Measurements from ENCODE around the gene IDE.

Gene IDE

DNA sequence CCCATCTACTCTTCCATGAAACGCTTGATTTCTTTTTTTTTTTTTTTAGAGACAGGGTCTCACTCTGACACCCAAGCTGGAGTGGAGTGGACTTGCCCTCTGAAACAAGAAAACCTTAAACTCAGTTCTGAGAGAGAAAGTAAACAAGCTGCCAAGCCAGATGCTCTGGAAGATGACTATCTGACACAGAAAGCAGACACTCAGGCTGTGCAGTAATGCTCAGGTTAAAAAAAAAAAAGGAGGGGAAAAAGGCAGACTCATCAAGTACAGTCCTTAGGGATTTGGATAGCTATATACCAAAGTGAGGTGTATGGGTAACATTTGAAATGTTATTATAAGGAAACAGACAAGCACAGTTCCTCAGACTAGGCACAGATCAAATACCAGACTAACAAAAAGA is 80.5 kb downstream of the IDE start:
- TF ChIP-seq, protein P1, sequence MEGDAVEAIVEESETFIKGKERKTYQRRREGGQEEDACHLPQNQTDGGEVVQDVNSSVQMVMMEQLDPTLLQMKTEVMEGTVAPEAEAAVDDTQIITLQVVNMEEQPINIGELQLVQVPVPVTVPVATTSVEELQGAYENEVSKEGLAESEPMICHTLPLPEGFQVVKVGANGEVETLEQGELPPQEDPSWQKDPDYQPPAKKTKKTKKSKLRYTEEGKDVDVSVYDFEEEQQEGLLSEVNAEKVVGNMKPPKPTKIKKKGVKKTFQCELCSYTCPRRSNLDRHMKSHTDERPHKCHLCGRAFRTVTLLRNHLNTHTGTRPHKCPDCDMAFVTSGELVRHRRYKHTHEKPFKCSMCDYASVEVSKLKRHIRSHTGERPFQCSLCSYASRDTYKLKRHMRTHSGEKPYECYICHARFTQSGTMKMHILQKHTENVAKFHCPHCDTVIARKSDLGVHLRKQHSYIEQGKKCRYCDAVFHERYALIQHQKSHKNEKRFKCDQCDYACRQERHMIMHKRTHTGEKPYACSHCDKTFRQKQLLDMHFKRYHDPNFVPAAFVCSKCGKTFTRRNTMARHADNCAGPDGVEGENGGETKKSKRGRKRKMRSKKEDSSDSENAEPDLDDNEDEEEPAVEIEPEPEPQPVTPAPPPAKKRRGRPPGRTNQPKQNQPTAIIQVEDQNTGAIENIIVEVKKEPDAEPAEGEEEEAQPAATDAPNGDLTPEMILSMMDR (IDR thresholded peaks at IDR 0.05; ENCODE audit: insufficient read depth, low read depth, low read length, missing control alignments) = no peak
- no peak for DNase-seq (ENCODE audit: low read depth)
- no peak overlapping the region for H3K4me3 ChIP-seq (ENCODE audit: low read depth, low read length)

DNA sequence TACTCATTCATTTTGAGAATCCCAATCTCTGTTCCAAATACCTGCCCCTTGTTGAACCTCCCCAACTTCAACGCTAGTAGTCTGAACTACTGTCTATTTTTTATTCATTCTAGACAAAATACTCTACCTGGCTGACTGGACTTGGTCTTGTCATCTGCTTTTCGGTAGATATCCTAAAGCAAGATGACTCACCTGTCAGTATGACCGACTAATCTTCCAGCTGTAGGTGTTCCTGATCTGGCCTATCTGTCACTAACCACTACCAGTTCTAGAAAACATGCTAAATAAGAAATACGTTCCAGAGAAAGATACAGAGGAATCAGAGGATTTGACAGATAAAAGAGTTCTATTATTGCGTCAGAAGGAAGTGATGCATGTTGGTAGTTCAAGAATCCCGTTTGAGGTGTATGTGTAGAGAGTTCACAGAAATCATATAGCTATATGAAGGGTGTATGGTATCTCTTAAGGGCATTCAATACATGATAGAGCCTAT is 81.1 kb downstream of the IDE start:
- no peak overlapping the region for H3K4me3 ChIP-seq (ENCODE audit: low read depth, low read length)
- DNase-seq (ENCODE audit: low read depth) = no peak
- TF ChIP-seq, protein P1 (IDR thresholded peaks at IDR 0.05; ENCODE audit: insufficient read depth, low read depth, low read length, missing control alignments) = no peak

DNA sequence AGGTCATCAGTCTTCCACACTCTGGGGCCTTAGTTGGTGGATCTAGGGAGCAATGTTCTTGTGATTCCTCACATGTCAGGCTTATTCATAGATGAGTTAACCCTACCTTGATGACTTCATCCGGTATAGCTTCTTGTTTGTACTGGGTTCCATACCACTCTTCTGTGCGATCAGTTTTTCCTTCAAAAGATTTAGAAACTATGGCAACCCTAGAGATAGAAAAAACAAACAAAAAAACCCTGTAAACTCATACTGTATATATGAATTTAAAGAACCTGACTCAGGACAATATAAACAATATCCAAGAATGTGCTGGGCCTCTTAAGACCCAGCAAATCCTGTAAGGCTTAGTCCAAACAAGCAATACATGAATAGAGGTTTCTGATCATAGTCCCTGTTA is 83.5 kb downstream of the IDE start:
- DNase-seq (ENCODE audit: low read depth) = no peak
- no peak overlapping the region for H3K4me3 ChIP-seq (ENCODE audit: low read depth, low read length)
- TF ChIP-seq, protein P1 (IDR thresholded peaks at IDR 0.05; ENCODE audit: insufficient read depth, low read depth, low read length, missing control alignments) = no peak

DNA sequence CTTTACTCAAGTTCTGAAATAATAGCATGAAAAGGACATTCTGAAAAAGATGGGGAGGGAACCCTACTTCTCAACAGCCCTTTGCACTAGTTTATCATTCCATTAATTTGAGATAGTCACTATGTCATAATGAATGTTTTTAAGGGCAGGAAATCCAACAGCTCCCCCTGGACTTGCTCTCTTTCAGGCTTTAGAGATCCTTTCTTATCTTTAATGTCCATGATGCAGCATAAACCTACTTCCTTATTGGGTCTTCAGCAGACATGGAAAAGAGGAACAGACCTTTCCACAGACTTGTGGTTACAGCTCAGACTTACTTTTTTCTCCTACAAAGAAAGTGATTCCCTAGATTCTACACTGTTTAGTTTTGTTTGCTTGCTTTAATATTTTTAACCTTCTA is 87.3 kb downstream of the IDE start:
- DNase-seq (ENCODE audit: low read depth) = no peak
- TF ChIP-seq, protein P1 (IDR thresholded peaks at IDR 0.05; ENCODE audit: insufficient read depth, low read depth, low read length, missing control alignments) = no peak
- H3K4me3 ChIP-seq (ENCODE audit: low read depth, low read length) = no peak overlapping the region

DNA sequence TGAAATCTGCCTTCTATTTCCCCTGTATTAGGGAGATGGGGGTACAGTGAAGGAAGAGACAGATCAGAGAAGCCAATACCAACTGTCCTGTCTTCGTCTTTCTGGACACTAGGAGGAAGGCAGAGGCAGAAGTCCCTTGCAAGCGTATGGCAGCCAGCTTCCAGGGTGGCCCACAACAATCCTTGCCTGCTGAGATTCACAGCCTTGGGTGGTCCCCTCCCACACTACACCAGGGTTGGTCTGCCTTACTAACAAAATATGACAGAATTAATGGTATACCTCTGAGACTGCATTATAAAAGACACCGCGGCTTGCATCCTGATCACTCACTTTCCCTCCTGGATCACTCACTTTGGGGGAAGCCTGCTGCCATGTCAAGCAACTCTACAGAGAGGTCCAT is 90.4 kb downstream of the IDE start:
- TF ChIP-seq, protein P1 (IDR thresholded peaks at IDR 0.05; ENCODE audit: insufficient read depth, low read depth, low read length, missing control alignments) = no peak
- DNase-seq (ENCODE audit: low read depth) = no peak
- no peak overlapping the region for H3K4me3 ChIP-seq (ENCODE audit: low read depth, low read length)

DNA sequence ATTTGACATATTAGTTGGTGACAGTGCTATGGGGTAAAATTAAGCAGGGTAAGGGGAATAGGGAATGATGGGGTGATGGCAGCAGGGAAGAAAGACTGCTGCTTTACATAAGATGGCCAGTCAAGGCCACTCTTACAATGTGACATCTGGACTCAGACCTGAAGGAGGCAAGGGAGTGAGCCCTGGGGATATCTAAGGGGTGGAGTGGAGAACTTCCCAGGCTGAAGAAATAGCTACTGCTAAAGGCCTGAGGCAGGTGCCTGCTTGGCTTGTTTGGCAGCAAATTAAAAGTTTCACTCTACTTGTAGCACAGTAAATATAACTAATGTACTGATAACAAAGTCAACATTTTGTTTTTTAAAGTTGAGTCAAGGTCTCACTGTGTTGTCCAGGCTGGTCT is 93.5 kb downstream of the IDE start:
- TF ChIP-seq, protein P1 (IDR thresholded peaks at IDR 0.05; ENCODE audit: insufficient read depth, low read depth, low read length, missing control alignments) = no peak
- DNase-seq (ENCODE audit: low read depth) = no peak
- H3K4me3 ChIP-seq (ENCODE audit: low read depth, low read length) = no peak overlapping the region

DNA sequence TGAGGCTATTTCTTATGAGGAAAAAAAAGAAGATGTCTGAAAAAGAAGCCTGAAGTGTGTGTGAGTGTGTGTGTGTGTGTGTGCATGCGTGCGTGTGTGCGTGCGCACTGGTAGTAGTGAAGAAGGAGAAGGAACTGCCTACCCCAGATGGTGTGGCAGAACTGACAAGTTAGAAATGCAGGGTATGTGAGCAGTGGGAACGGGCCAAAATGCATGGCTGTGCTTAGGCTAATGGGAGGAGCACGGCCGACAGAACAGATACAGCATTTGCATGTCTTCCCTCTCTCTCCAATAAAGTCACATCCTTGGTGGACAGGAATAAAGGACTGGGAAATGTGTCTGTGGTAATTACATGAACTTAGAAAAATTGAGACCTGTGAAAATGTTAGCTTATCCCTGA is 94.3 kb downstream of the IDE start:
- TF ChIP-seq, protein P1 (IDR thresholded peaks at IDR 0.05; ENCODE audit: insufficient read depth, low read depth, low read length, missing control alignments) = no peak
- no peak for DNase-seq (ENCODE audit: low read depth)
- no peak overlapping the region for H3K4me3 ChIP-seq (ENCODE audit: low read depth, low read length)
